Measurements from ENCODE around the gene AGFG1.

AGFG1 gene

GRCh38 chr2:227471924-227472264 lies at the start of gene AGFG1:
AGFG1 (plus strand) TSS chr2:227472156; CDS start chr2:227472422, 266 bp downstream.
- peak; percentile 71 to 83 for DNase-seq (ENCODE audit: low read depth in 2 of 2)

- DNase-seq (ENCODE audit: low read depth in 2 of 2), result no peak
These were observed 48.1 kb upstream of the AGFG1 start for GRCh38 chr2:227423656-227424499.

GRCh38 chr2:227428731-227429285 lies 43.1 kb upstream of the AGFG1 start:
- DNase-seq (ENCODE audit: low read depth in 2 of 2), result no peak

GRCh38 chr2:227430639-227431038 lies 41.3 kb upstream of the AGFG1 start:
- no peak for DNase-seq (ENCODE audit: low read depth in 2 of 2)

GRCh38 chr2:227433171-227433570 lies 38.8 kb upstream of the AGFG1 start:
- no peak for DNase-seq (ENCODE audit: low read depth in 2 of 2)

- no peak for DNase-seq (ENCODE audit: low read depth in 2 of 2)
These were observed 35.4 kb upstream of the AGFG1 start for GRCh38 chr2:227436436-227437174.

- DNase-seq (ENCODE audit: low read depth in 2 of 2), result no peak
These were observed 32.7 kb upstream of the AGFG1 start for GRCh38 chr2:227439214-227439613.

GRCh38 chr2:227442639-227443038 lies 29.3 kb upstream of the AGFG1 start:
- DNase-seq (ENCODE audit: low read depth in 2 of 2), result no peak

- no peak for DNase-seq (ENCODE audit: low read depth in 2 of 2)
These were observed 27.9 kb upstream of the AGFG1 start for GRCh38 chr2:227443889-227444568.

GRCh38 chr2:227447606-227448005 lies 24.4 kb upstream of the AGFG1 start:
- no peak for DNase-seq (ENCODE audit: low read depth in 2 of 2)

GRCh38 chr2:227450311-227450841 lies 21.6 kb upstream of the AGFG1 start:
- DNase-seq (ENCODE audit: low read depth in 2 of 2), result no peak

GRCh38 chr2:227450926-227451654 lies 20.9 kb upstream of the AGFG1 start:
- DNase-seq (ENCODE audit: low read depth in 2 of 2), result no peak

GRCh38 chr2:227451655-227451992 lies 20.3 kb upstream of the AGFG1 start:
- no peak for DNase-seq (ENCODE audit: low read depth in 2 of 2)

- DNase-seq (ENCODE audit: low read depth in 2 of 2), result no peak
These were observed 18.1 kb upstream of the AGFG1 start for GRCh38 chr2:227453810-227454209.

GRCh38 chr2:227454323-227454860 lies 17.6 kb upstream of the AGFG1 start:
- DNase-seq (ENCODE audit: low read depth in 2 of 2), result no peak

- no peak for DNase-seq (ENCODE audit: low read depth in 2 of 2)
These were observed 16.8 kb upstream of the AGFG1 start for GRCh38 chr2:227455200-227455599.

- DNase-seq (ENCODE audit: low read depth in 2 of 2), result no peak
These were observed 15.9 kb upstream of the AGFG1 start for GRCh38 chr2:227456102-227456501.

- DNase-seq (ENCODE audit: low read depth in 2 of 2), result no peak
These were observed 15.2 kb upstream of the AGFG1 start for GRCh38 chr2:227456772-227457171.

GRCh38 chr2:227460070-227460485 lies 11.9 kb upstream of the AGFG1 start:
- peak; percentile 62 to 70 for DNase-seq (ENCODE audit: low read depth in 2 of 2)

- DNase-seq (ENCODE audit: low read depth in 2 of 2), result no peak
These were observed 11.1 kb upstream of the AGFG1 start for GRCh38 chr2:227460833-227461232.

GRCh38 chr2:227461811-227462461 lies 10.0 kb upstream of the AGFG1 start:
- no peak for DNase-seq (ENCODE audit: low read depth in 2 of 2)

Measured in stimulated activated CD4-positive, alpha-beta T cell treated with anti-CD3 and anti-CD28 coated beads, Interleukin-15, amount 100 ng/mL, for 48 hours (primary cell).